ENCODE data around the gene CCDC85A.

The CCDC85A gene

GRCh38 chr2:56192664-56193305 lies 9.0 kb downstream of the CCDC85A start:
- DNase-seq (ENCODE audit: low read depth in 2 of 2), result no peak

GRCh38 chr2:56195563-56195962 lies 11.8 kb downstream of the CCDC85A start:
- DNase-seq (ENCODE audit: low read depth in 2 of 2), result no peak

- no peak for DNase-seq (ENCODE audit: low read depth in 2 of 2)
Observed at GRCh38 chr2:56197816-56198215, 14.0 kb downstream of the CCDC85A start.

- DNase-seq (ENCODE audit: low read depth in 2 of 2), result no peak
Observed at GRCh38 chr2:56198936-56199335, 15.1 kb downstream of the CCDC85A start.

- DNase-seq (ENCODE audit: low read depth in 2 of 2), result no peak
Observed at GRCh38 chr2:56199492-56199891, 15.7 kb downstream of the CCDC85A start.

- DNase-seq (ENCODE audit: low read depth in 2 of 2), result no peak
Observed at GRCh38 chr2:56202381-56203121, 18.8 kb downstream of the CCDC85A start.

GRCh38 chr2:56204556-56204955 lies 20.8 kb downstream of the CCDC85A start:
- no peak for DNase-seq (ENCODE audit: low read depth in 2 of 2)

GRCh38 chr2:56206250-56206649 lies 22.5 kb downstream of the CCDC85A start:
- DNase-seq (ENCODE audit: low read depth in 2 of 2), result no peak

- DNase-seq (ENCODE audit: low read depth in 2 of 2), result no peak
Observed at GRCh38 chr2:56207760-56208159, 24.0 kb downstream of the CCDC85A start.

- DNase-seq (ENCODE audit: low read depth in 2 of 2), result no peak
Observed at GRCh38 chr2:56208380-56208779, 24.6 kb downstream of the CCDC85A start.

GRCh38 chr2:56209701-56210100 lies 25.9 kb downstream of the CCDC85A start:
- no peak for DNase-seq (ENCODE audit: low read depth in 2 of 2)

GRCh38 chr2:56210291-56210690 lies 26.5 kb downstream of the CCDC85A start:
- DNase-seq (ENCODE audit: low read depth in 2 of 2), result no peak

- no peak for DNase-seq (ENCODE audit: low read depth in 2 of 2)
Observed at GRCh38 chr2:56211048-56211447, 27.3 kb downstream of the CCDC85A start.

GRCh38 chr2:56215911-56216310 lies 32.1 kb downstream of the CCDC85A start:
- DNase-seq (ENCODE audit: low read depth in 2 of 2), result no peak

- DNase-seq (ENCODE audit: low read depth in 2 of 2), result no peak
Observed at GRCh38 chr2:56217106-56217505, 33.3 kb downstream of the CCDC85A start.

GRCh38 chr2:56222481-56222880 lies 38.7 kb downstream of the CCDC85A start:
- DNase-seq (ENCODE audit: low read depth in 2 of 2), result no peak

GRCh38 chr2:56224316-56224715 lies 40.5 kb downstream of the CCDC85A start:
- no peak for DNase-seq (ENCODE audit: low read depth in 2 of 2)

- no peak for DNase-seq (ENCODE audit: low read depth in 2 of 2)
Observed at GRCh38 chr2:56227811-56228210, 44.0 kb downstream of the CCDC85A start.

- DNase-seq (ENCODE audit: low read depth in 2 of 2), result no peak
Observed at GRCh38 chr2:56229397-56230060, 45.7 kb downstream of the CCDC85A start.

GRCh38 chr2:56230156-56230555 lies 46.4 kb downstream of the CCDC85A start:
- DNase-seq (ENCODE audit: low read depth in 2 of 2), result no peak

- DNase-seq (ENCODE audit: low read depth in 2 of 2), result no peak
Observed at GRCh38 chr2:56231361-56231760, 47.6 kb downstream of the CCDC85A start.

GRCh38 chr2:56232912-56233311 lies 49.1 kb downstream of the CCDC85A start:
- no peak for DNase-seq (ENCODE audit: low read depth in 2 of 2)

- no peak for DNase-seq (ENCODE audit: low read depth in 2 of 2)
Observed at GRCh38 chr2:56234241-56234640, 50.5 kb downstream of the CCDC85A start.

All from stimulated activated CD4-positive, alpha-beta T cell treated with anti-CD3 and anti-CD28 coated beads, Interleukin-15, amount 100 ng/mL, for 48 hours (primary cell).